Uterus (tissue), 4 donors: ENCODE measurements around the gene SLC16A1. TPM values are rescaled to one million over a fixed set of nuclear protein-coding genes. Genes with fewer than 3 reads are reported as not detected.

Source experiments
- DNase-seq, 2 donors: peaks; one replicate each; pipeline ENCODE4 v3.0.0-alpha.2; 2019 to 2020
- H3K27ac ChIP-seq, 2 donors: fragments of 200-600 bp; sonication (generic); 1 replicate in 1 of 2; 2 replicates in 1 of 2; pipeline ENCODE4 v1.5.1; 2016 to 2018
- H3K27me3 ChIP-seq, 2 donors: fragments of 200-600 bp; sonication (generic); one replicate each; pipeline ENCODE4 v1.5.1; 2018 to 2019; ENCODE audit warnings: control low read depth in 1 of 2
- H3K36me3 ChIP-seq, 2 donors: fragments of 200-600 bp; sonication (generic); one replicate each; pipeline ENCODE4 v1.5.1; 2019; ENCODE audit warnings: control low read depth in 1 of 2
- H3K4me1 ChIP-seq, 2 donors: fragments of 200-600 bp; sonication (generic); one replicate each; pipeline ENCODE4 v1.5.1; 2018 to 2019; ENCODE audit warnings: control low read depth in 1 of 2
- H3K4me3 ChIP-seq, 2 donors: fragments of 200-600 bp; sonication (generic); 1 replicate in 1 of 2; 2 replicates in 1 of 2; pipeline ENCODE4 v1.5.1; 2018 to 2019; ENCODE audit warnings: mild to moderate bottlenecking in 1 of 2
- H3K9me3 ChIP-seq, 2 donors: fragments of 200-600 bp; sonication (generic); one replicate each; pipeline ENCODE4 v1.5.1; 2019; ENCODE audit warnings: control low read depth in 1 of 2
- POLR2A ChIP-seq, 2 donors: fragments of 450-650 bp; IDR thresholded peaks; one replicate each; pipeline ENCODE4 v1.6.1; 2016; ENCODE audit warnings: antibody characterized with exemption in 2 of 2, mild to moderate bottlenecking in 1 of 2, moderate library complexity in 1 of 2
- intact Hi-C: fragments of 100-400 bp; cut with DNase I; formaldehyde crosslinking; loops from one replicate; pipeline ENCODE4 v1.15.1; 2023; ENCODE audit warnings: low total_unique reads
- total RNA-seq, 4 donors: library from RNA; depleted of rRNA in 3 of 4; stranded (reverse); fragments of >200 nt in 3 of 4; gene quantifications; one replicate each; pipeline versions ENCODE4 v1.1.0 to v1.2.4, GENCODE V29; 2014 to 2023
- TF ChIP-seq, protein P1 (sequence below), 4 experiments: fragments of 200-600 bp in 2 of 4; fragments of 450-650 bp in 2 of 4; sonication (generic) in 2 of 4; IDR thresholded peaks; one replicate each; pipeline ENCODE4 v1.5.1; 2016 to 2019; ENCODE audit warnings: antibody characterized with exemption in 4 of 4, mild to moderate bottlenecking in 2 of 4, moderate library complexity in 1 of 4
- donor health status: DM: yes; HTN: yes; CAD: no.

The SLC16A1 gene
- total RNA-seq, 4 donors from 2014 or later, result 12.6 to 76.3 (median 39.5) TPM

DNA sequence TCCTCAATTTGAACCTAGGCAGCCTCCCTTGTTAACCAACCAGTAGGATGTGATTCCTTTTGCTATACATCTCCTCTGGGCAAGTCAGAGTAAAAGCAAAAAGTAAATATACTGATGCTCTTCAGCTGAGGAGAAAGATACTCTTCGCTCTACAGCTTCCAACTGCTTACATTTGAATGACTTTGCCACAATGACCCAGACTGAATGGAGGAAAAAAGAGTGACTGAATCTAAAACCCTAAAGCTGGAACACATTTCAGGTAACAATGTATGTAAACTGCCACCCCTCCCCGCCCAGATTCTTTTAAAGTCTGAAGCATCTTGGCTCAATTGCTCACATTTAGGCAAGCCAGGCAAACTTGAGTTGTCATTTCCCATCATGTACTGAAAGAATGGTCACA is 46.1 kb downstream of the SLC16A1 start:
- Histone ChIP-seq H3K27me3 (no peaks in the 10 kb centered on the region), H3K4me1 (peaks cover 0 to 6% of the 10 kb centered on the region in 2 donors), H3K27ac (no peak overlapping the region), H3K9me3 (no peaks in the 10 kb centered on the region), H3K36me3 (no peaks in the 10 kb centered on the region), H3K4me3 (no peak overlapping the region)
- DNase-seq, result no peak
- intact Hi-C loops, result no loop called here
- TF ChIP-seq, protein P1, sequence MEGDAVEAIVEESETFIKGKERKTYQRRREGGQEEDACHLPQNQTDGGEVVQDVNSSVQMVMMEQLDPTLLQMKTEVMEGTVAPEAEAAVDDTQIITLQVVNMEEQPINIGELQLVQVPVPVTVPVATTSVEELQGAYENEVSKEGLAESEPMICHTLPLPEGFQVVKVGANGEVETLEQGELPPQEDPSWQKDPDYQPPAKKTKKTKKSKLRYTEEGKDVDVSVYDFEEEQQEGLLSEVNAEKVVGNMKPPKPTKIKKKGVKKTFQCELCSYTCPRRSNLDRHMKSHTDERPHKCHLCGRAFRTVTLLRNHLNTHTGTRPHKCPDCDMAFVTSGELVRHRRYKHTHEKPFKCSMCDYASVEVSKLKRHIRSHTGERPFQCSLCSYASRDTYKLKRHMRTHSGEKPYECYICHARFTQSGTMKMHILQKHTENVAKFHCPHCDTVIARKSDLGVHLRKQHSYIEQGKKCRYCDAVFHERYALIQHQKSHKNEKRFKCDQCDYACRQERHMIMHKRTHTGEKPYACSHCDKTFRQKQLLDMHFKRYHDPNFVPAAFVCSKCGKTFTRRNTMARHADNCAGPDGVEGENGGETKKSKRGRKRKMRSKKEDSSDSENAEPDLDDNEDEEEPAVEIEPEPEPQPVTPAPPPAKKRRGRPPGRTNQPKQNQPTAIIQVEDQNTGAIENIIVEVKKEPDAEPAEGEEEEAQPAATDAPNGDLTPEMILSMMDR (IDR thresholded peaks at IDR 0.05), result no peak
- no peak for TF ChIP-seq POLR2A (IDR thresholded peaks at IDR 0.05)

- Histone ChIP-seq H3K27me3 (no peaks in the 10 kb centered on the region), H3K4me1 (peaks cover 0 to 6% of the 10 kb centered on the region in 2 donors), H3K27ac (peak overlapping the region; percentile 63 to 76), H3K36me3 (no peaks in the 10 kb centered on the region), H3K9me3 (no peaks in the 10 kb centered on the region), H3K4me3 (no peak overlapping the region)
- no peak for DNase-seq
- intact Hi-C loops, result no loop called here
- TF ChIP-seq, protein P1 (IDR thresholded peaks at IDR 0.05), result no peak
- TF ChIP-seq POLR2A (IDR thresholded peaks at IDR 0.05), result no peak
These were observed 49.8 kb downstream of the SLC16A1 start for GRCh38 chr1:112906150-112906698.

DNA sequence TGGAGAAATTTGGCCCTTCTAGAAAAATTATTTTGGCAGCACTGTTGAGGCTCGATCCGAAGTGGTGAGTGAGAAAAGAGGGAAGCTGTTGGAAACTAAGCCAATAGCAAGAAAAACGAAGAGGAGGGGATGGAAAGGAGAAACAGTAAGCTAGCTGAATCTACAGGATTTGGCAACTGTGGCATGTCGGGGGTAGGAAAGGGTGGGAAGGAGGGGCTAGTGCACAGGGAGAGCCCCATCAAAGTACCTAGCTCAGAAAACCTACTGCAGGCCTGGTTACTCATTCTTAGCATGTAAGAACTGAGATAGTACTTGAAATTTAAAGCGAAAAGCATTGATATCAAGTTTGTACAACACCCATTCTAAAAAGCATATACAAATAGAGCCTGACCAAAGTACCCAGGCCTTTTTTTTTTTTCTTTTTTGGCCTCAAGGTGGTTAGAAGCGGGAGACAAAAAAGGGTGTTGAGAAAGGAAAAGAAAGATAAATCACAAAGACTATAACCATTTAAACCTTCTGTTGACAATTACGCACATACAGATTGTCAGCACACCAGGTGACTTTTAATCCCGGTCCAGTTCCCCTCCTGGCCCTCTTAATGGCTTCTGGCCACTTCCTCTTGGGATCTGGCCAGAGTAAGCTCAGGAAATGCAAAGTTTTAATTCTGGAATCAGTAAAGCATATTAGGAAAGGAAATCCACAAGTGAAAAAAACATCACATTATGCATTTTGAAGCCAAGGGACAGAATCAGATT is 50.4 kb downstream of the SLC16A1 start:
- Histone ChIP-seq H3K27ac (peak overlapping the region; percentile 63 to 76), H3K9me3 (no peaks in the 10 kb centered on the region), H3K4me1 (peaks cover 0 to 6% of the 10 kb centered on the region in 2 donors), H3K36me3 (no peaks in the 10 kb centered on the region), H3K27me3 (no peaks in the 10 kb centered on the region), H3K4me3 (no peak overlapping the region)
- intact Hi-C loops, result no loop called here
- TF ChIP-seq, protein P1 (IDR thresholded peaks at IDR 0.05), result no peak
- TF ChIP-seq POLR2A (IDR thresholded peaks at IDR 0.05), result no peak
- peak in 1 of 2 donors; percentile 27 for DNase-seq

DNA sequence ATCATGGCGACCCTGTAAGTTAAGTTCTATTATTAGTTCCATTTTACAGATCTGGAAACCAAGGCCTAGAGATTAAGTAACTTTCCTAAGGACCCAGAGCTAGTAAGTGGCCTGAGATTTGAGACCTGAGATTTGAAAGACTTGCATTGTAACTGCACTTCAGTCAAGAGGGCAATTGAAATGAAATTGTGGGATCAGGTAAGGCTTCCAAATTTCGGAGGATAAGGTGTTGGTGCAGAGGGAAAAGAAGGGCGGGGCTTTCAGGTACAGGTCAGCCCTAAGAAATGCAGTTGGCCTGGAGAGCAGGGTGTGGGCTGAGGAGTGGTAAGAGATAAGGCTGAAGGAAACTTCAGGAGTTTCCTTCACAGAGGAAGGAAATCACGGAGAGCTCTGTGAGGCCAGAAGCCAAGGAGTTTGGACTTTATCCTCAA is 51.1 kb downstream of the SLC16A1 start:
- Histone ChIP-seq H3K36me3 (no peaks in the 10 kb centered on the region), H3K9me3 (no peaks in the 10 kb centered on the region), H3K4me1 (peaks cover 0 to 6% of the 10 kb centered on the region in 2 donors), H3K4me3 (no peak overlapping the region), H3K27ac (peak overlapping the region; percentile 63 to 76), H3K27me3 (no peaks in the 10 kb centered on the region)
- TF ChIP-seq, protein P1 (IDR thresholded peaks at IDR 0.05), result no peak
- TF ChIP-seq POLR2A (IDR thresholded peaks at IDR 0.05), result no peak
- intact Hi-C loops, result no loop called here
- DNase-seq, result no peak
